ENCODE measurements around the gene CHRM1. TPM values are rescaled to one million over a fixed set of nuclear protein-coding genes. Genes with fewer than 3 reads are reported as not detected.
"Not testable (repeated sequence)": the region's sequence is repeated elsewhere in the genome, so short reads cannot be mapped to it uniquely, and the experiment has no call there.

CHRM1 gene
- total RNA-seq, 2 donors from 2014 or later: 38.1 to 107 TPM

GRCh38 chr11:62865635-62866034 is 55.5 kb downstream of the CHRM1 start:
- TF ChIP-seq CTCF (IDR thresholded peaks at IDR 0.05): no peak
- TF ChIP-seq POLR2AphosphoS5 (IDR thresholded peaks at IDR 0.05): peak; percentile 6
- H3K27ac ChIP-seq: no peak overlapping the region
- no peaks in the 10 kb centered on the region for H3K27me3 ChIP-seq (replicated peaks; ENCODE audit: insufficient read depth)
- 38% methylated on average over 6 of the region's 6 CpGs for WGBS
- intact Hi-C loops (cut with DNase I): loop anchor here (10.0 kb wide), 1 partner anchor 471 kb away; no protein-coding TSS in a partner anchor
- no peaks in the 10 kb centered on the region for H3K9me3 ChIP-seq
- peaks cover 5% of the 10 kb centered on the region for H3K4me1 ChIP-seq (replicated peaks)
- no peak overlapping the region for H3K4me3 ChIP-seq
- DNase-seq (ENCODE audit: low spot score): no peak
- no peaks in the 10 kb centered on the region for H3K36me3 ChIP-seq

GRCh38 chr11:62863687-62864335 is 57.4 kb downstream of the CHRM1 start:
- TF ChIP-seq CTCF (IDR thresholded peaks at IDR 0.05) (no peak), POLR2AphosphoS5 (IDR thresholded peaks at IDR 0.05) (no peak), POLR2A (IDR thresholded peaks at IDR 0.05) (no peak)
- Histone ChIP-seq H3K4me1 (replicated peaks) (peaks cover 5% of the 10 kb centered on the region), H3K27me3 (replicated peaks; ENCODE audit: insufficient read depth) (no peaks in the 10 kb centered on the region), H3K27ac (no peak overlapping the region), H3K36me3 (no peaks in the 10 kb centered on the region), H3K9me3 (no peaks in the 10 kb centered on the region), H3K4me3 (no peak overlapping the region)
- no peak for DNase-seq (ENCODE audit: low spot score)
- intact Hi-C loops (cut with DNase I): loop anchor here (2.0 to 10.0 kb wide), 2 partner anchors 77 to 469 kb away; partner anchors contain the start of gene TMEM179B
- 57% methylated on average over 4 of the region's 4 CpGs for WGBS

GRCh38 chr11:62861564-62862192 is 59.5 kb downstream of the CHRM1 start:
- Histone ChIP-seq H3K4me1 (replicated peaks) (peaks cover 16% of the 10 kb centered on the region), H3K27ac (peak overlapping the region; percentile 59 to 75)
- not testable (repeated sequence) for H3K36me3 ChIP-seq; H3K4me3 ChIP-seq; DNase-seq (ENCODE audit: low spot score); H3K9me3 ChIP-seq; H3K27me3 ChIP-seq (replicated peaks; ENCODE audit: insufficient read depth)
- intact Hi-C loops (cut with DNase I): loop anchor here (2.0 to 10.0 kb wide), 2 partner anchors 75 to 467 kb away; partner anchors contain the start of gene TMEM179B
- WGBS: 91% methylated on average over 16 of the region's 16 CpGs

- intact Hi-C loops (cut with DNase I): loop anchor here (10.0 kb wide), 1 partner anchor 466 kb away; no protein-coding TSS in a partner anchor
Observed at GRCh38 chr11:62860835-62861563, 60.2 kb downstream of the CHRM1 start.

GRCh38 chr11:62859281-62859703 is 61.9 kb downstream of the CHRM1 start:
- H3K9me3 ChIP-seq; H3K36me3 ChIP-seq; intact Hi-C loops (cut with DNase I); H3K27me3 ChIP-seq (replicated peaks; ENCODE audit: insufficient read depth); H3K4me3 ChIP-seq; DNase-seq (ENCODE audit: low spot score): not testable (repeated sequence)
- Histone ChIP-seq H3K4me1 (replicated peaks) (peaks cover 16% of the 10 kb centered on the region), H3K27ac (peak overlapping the region; percentile 59 to 75)
- 84% methylated on average over 8 of the region's 8 CpGs for WGBS

More at GRCh38 chr11:62860835-62861563, 60.2 kb downstream of the CHRM1 start:
- H3K27me3 ChIP-seq (replicated peaks; ENCODE audit: insufficient read depth): no peaks in the 10 kb centered on the region
- H3K4me1 ChIP-seq (replicated peaks): peaks cover 16% of the 10 kb centered on the region
- no peaks in the 10 kb centered on the region for H3K36me3 ChIP-seq
- peak overlapping the region; percentile 59 to 75 for H3K27ac ChIP-seq
- TF ChIP-seq POLR2A (IDR thresholded peaks at IDR 0.05) (no peak), POLR2AphosphoS5 (IDR thresholded peaks at IDR 0.05) (no peak), CTCF (IDR thresholded peaks at IDR 0.05) (no peak)
- H3K9me3 ChIP-seq: no peaks in the 10 kb centered on the region
- WGBS: 40% methylated on average over 5 of the region's 5 CpGs
- H3K4me3 ChIP-seq: no peak overlapping the region
- DNase-seq (ENCODE audit: low spot score): no peak

Small RNA genes lying within 50 kb of the gene (small RNA-seq; reads per million reads assigned to genes)
- 0 reads per million in 2 donors for gene RN7SL259P

Other genes starting within 250 kb of the CHRM1 start
- gene UQCC3, start 249.7 kb downstream of the CHRM1 start, total RNA-seq: 10 to 100 TPM; 10.3 to 18.3 TPM
- gene LBHD1, start 249.1 kb downstream of the CHRM1 start, total RNA-seq: 10 to 100 TPM in 1 of 2 donors, 1 to 10 TPM in 1; 7.1 to 10.2 TPM
- gene UBXN1, start 242.3 kb downstream of the CHRM1 start, total RNA-seq: 100 to 1,000 TPM; 136 to 179 TPM
- gene LRRN4CL, start 231.8 kb downstream of the CHRM1 start, total RNA-seq: 1 to 10 TPM; 2.8 to 8.0 TPM
- 100 to 1,000 TPM; 148 to 187 TPM for gene BSCL2, start 213.9 kb downstream of the CHRM1 start, total RNA-seq
- gene GNG3, start 213.7 kb downstream of the CHRM1 start, total RNA-seq: not detected
- gene HNRNPUL2, start 193.9 kb downstream of the CHRM1 start, total RNA-seq: 10 to 100 TPM; 26.6 to 33.5 TPM
- gene TTC9C, start 192.9 kb downstream of the CHRM1 start, total RNA-seq: 10 to 100 TPM; 25.1 to 25.5 TPM
- gene ZBTB3, start 167.2 kb downstream of the CHRM1 start, total RNA-seq: 10 to 100 TPM; 14.8 to 19.1 TPM
- 10 to 100 TPM; 97.2 to 98.3 TPM for gene POLR2G, start 159.8 kb downstream of the CHRM1 start, total RNA-seq
- 10 to 100 TPM; 22.2 to 36.2 TPM for gene TAF6L, start 150.0 kb downstream of the CHRM1 start, total RNA-seq
- gene TMEM179B, start 134.0 kb downstream of the CHRM1 start, total RNA-seq: 100 to 1,000 TPM; 139 to 200 TPM
- 10 to 100 TPM; 35.8 to 73.6 TPM for gene TMEM223, start 129.4 kb downstream of the CHRM1 start, total RNA-seq
- gene NXF1, start 115.9 kb downstream of the CHRM1 start, total RNA-seq: 10 to 100 TPM; 75.6 to 98.2 TPM
- gene STX5, start 89.3 kb downstream of the CHRM1 start, total RNA-seq: 10 to 100 TPM; 34.5 to 57.5 TPM
- not detected for gene TEX54, start 88.5 kb downstream of the CHRM1 start, total RNA-seq
- gene WDR74, start 81.8 kb downstream of the CHRM1 start, total RNA-seq: 10 to 100 TPM; 44.5 to 46.1 TPM
- gene SLC3A2, start 40.5 kb downstream of the CHRM1 start, total RNA-seq: 100 to 1,000 TPM; 158 to 235 TPM
- not detected for gene SLC22A6, start 63.6 kb upstream of the CHRM1 start, total RNA-seq
- under 1 TPM in 1 of 2 donors, not detected in 1; 0.11 TPM for gene SLC22A8, start 94.5 kb upstream of the CHRM1 start, total RNA-seq
- gene SLC22A24, start 222.9 kb upstream of the CHRM1 start, total RNA-seq: not detected